Neural progenitor cell (in vitro differentiated cells): ENCODE results near the gene ATRN. TPM values are rescaled to one million over a fixed set of nuclear protein-coding genes. Genes with fewer than 3 reads are reported as not detected.
"Not testable (repeated sequence)": the region's sequence is repeated elsewhere in the genome, so short reads cannot be mapped to it uniquely, and the experiment has no call there.

ENCODE experiments used
- DNase-seq: peaks from one replicate; pipeline ENCODE4 v3.0.0-alpha.2; 2016; ENCODE audit warnings: low spot score
- H2AFZ ChIP-seq: fragments of 200-600 bp; sonication (generic); replicated peaks from 2 replicates; pipeline ENCODE4 v1.6.1; 2016; ENCODE audit warnings: antibody characterized with exemption
- H3F3A ChIP-seq: fragments of 200-600 bp; sonication (generic); 2 replicates; pipeline ENCODE4 v1.6.1; 2016; ENCODE audit warnings: antibody characterized with exemption, low read depth
- H3K27ac ChIP-seq: fragments of 200-600 bp; sonication (generic); 2 replicates; pipeline ENCODE4 v1.5.1; 2016; ENCODE audit warnings: mild to moderate bottlenecking
- H3K27me3 ChIP-seq: fragments of 200-600 bp; sonication (generic); 2 replicates; pipeline ENCODE4 v1.6.1; 2016; ENCODE audit warnings: mild to moderate bottlenecking, moderate library complexity
- H3K36me3 ChIP-seq: fragments of 200-600 bp; sonication (generic); 2 replicates; pipeline ENCODE4 v1.5.1; 2016
- H3K4me1 ChIP-seq: fragments of 200-600 bp; sonication (generic); 2 replicates; pipeline ENCODE4 v1.6.1; 2016; ENCODE audit warnings: mixed run types
- H3K4me2 ChIP-seq: fragments of 200-600 bp; sonication (generic); 2 replicates; pipeline ENCODE4 v1.6.1; 2016
- H3K4me3 ChIP-seq: fragments of 200-600 bp; sonication (generic); 2 replicates; pipeline ENCODE4 v1.5.1; 2016
- H3K79me2 ChIP-seq: fragments of 200-600 bp; sonication (generic); 2 replicates; pipeline ENCODE4 v1.6.1; 2016; ENCODE audit warnings: low read depth
- H3K9ac ChIP-seq: fragments of 200-600 bp; sonication (generic); 2 replicates; pipeline ENCODE4 v1.6.1; 2016
- H3K9me3 ChIP-seq: fragments of 200-600 bp; sonication (generic); 2 replicates; pipeline ENCODE4 v1.5.1; 2016; ENCODE audit warnings: low read depth
- H4K20me1 ChIP-seq: fragments of 200-600 bp; sonication (generic); 2 replicates; pipeline ENCODE4 v1.6.1; 2016; ENCODE audit warnings: low read depth
- H3K27ac Mint-ChIP-seq: 3 replicates; pipeline ENCODE4 v1.8.0; 2021; ENCODE audit warnings: mixed read lengths
- H3K27me3 Mint-ChIP-seq: 2 replicates; pipeline ENCODE4 v1.8.0; 2022; ENCODE audit warnings: low read depth, mild to moderate bottlenecking, inconsistent platforms, moderate library complexity, mixed read lengths; ENCODE audit not compliant: insufficient read depth
- H3K36me3 Mint-ChIP-seq: 3 replicates; pipeline ENCODE4 v1.8.0; 2021; ENCODE audit warnings: mixed read lengths
- H3K4me1 Mint-ChIP-seq: 3 replicates; pipeline ENCODE4 v1.8.0; 2021; ENCODE audit warnings: mixed read lengths
- H3K4me3 Mint-ChIP-seq: 3 replicates; pipeline ENCODE4 v1.8.0; 2021; ENCODE audit warnings: mild to moderate bottlenecking, moderate library complexity, mixed read lengths
- H3K9me3 Mint-ChIP-seq: 3 replicates; pipeline ENCODE4 v1.8.0; 2020; ENCODE audit warnings: mixed read lengths
- EZH2 ChIP-seq: fragments of 200-600 bp; sonication (generic); IDR thresholded peaks from 2 replicates; pipeline ENCODE4 v1.6.1; 2017; ENCODE audit warnings: antibody characterized with exemption, mild to moderate bottlenecking, moderate library complexity
- EZH2phosphoT487 ChIP-seq: fragments of 200-600 bp; sonication (generic); IDR thresholded peaks from 2 replicates; pipeline ENCODE4 v1.6.1; 2017; ENCODE audit warnings: antibody characterized with exemption
- total RNA-seq: library from RNA; depleted of rRNA; stranded (reverse); fragments of >200 nt; gene quantifications from 2 replicates; pipeline ENCODE4 v1.2.3, GENCODE V29; 2015; ENCODE audit warnings: low replicate concordance
- TF ChIP-seq, protein P1 (sequence below): fragments of 200-600 bp; sonication (generic); IDR thresholded peaks from 2 replicates; pipeline ENCODE4 v1.5.1; 2017; ENCODE audit warnings: antibody characterized with exemption, mild to moderate bottlenecking

Gene ATRN
- total RNA-seq, 1 donor from 2014 or later = 36.8 TPM

DNA sequence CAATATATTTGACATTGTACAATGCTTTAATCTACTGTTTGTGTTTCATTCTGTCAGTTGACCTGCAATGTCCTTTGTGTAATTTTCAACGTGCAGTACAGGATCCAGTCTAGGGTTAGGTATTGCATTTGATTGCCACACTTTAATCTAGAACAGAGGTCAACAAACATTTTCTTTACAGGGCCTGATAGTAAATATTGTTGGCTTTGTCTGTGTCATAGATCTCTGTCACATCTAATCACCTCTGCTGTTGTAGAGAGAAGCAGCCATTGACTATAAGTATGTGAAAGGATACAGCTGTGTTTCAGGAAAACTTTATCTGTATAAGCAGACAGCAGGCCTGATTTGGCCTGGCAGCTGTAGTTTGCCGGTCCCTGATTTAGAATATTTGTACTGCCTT is 39.3 kb downstream of the ATRN start:
- H3K27ac ChIP-seq = no peak overlapping the region
- no peak for TF ChIP-seq EZH2
- TF ChIP-seq EZH2phosphoT487 = no peak
- TF ChIP-seq, protein P1, sequence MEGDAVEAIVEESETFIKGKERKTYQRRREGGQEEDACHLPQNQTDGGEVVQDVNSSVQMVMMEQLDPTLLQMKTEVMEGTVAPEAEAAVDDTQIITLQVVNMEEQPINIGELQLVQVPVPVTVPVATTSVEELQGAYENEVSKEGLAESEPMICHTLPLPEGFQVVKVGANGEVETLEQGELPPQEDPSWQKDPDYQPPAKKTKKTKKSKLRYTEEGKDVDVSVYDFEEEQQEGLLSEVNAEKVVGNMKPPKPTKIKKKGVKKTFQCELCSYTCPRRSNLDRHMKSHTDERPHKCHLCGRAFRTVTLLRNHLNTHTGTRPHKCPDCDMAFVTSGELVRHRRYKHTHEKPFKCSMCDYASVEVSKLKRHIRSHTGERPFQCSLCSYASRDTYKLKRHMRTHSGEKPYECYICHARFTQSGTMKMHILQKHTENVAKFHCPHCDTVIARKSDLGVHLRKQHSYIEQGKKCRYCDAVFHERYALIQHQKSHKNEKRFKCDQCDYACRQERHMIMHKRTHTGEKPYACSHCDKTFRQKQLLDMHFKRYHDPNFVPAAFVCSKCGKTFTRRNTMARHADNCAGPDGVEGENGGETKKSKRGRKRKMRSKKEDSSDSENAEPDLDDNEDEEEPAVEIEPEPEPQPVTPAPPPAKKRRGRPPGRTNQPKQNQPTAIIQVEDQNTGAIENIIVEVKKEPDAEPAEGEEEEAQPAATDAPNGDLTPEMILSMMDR = no peak
- Mint-ChIP-seq H3K4me3 (no peak overlapping the region), H3K27ac (no peak overlapping the region), H3K4me1 (no peaks in the 10 kb centered on the region), H3K36me3 (peaks cover 1% of the 10 kb centered on the region), H3K9me3 (peaks cover 6% of the 10 kb centered on the region), H3K27me3 (no peaks in the 10 kb centered on the region)
- H4K20me1 ChIP-seq = no peaks in the 10 kb centered on the region
- peaks cover 3% of the 10 kb centered on the region for H3K79me2 ChIP-seq
- H3K9me3 ChIP-seq = no peaks in the 10 kb centered on the region
- no peaks in the 10 kb centered on the region for H3K36me3 ChIP-seq
- H3K9ac ChIP-seq = no peak overlapping the region
- H3K27me3 ChIP-seq = no peaks in the 10 kb centered on the region
- H3K4me2 ChIP-seq = no peak overlapping the region
- no peak overlapping the region for H2AFZ ChIP-seq
- no peaks in the 10 kb centered on the region for H3K4me1 ChIP-seq
- H3K4me3 ChIP-seq = no peak overlapping the region
- DNase-seq = no peak
- H3F3A ChIP-seq = no peaks in the 10 kb centered on the region

- not testable (repeated sequence) for H2AFZ ChIP-seq, H3K27me3 Mint-ChIP-seq, H3K9ac ChIP-seq, H3K4me1 ChIP-seq, H3K9me3 Mint-ChIP-seq, DNase-seq, H3K9me3 ChIP-seq, H3K27ac Mint-ChIP-seq, H3K4me3 ChIP-seq, H3K79me2 ChIP-seq, H3K27ac ChIP-seq, H3K36me3 ChIP-seq, H3K4me3 Mint-ChIP-seq, H3K4me2 ChIP-seq, H3K27me3 ChIP-seq, H3F3A ChIP-seq, H3K36me3 Mint-ChIP-seq, H4K20me1 ChIP-seq, H3K4me1 Mint-ChIP-seq
These were observed 41.4 kb downstream of the ATRN start for GRCh38 chr20:3512239-3512638.

DNA sequence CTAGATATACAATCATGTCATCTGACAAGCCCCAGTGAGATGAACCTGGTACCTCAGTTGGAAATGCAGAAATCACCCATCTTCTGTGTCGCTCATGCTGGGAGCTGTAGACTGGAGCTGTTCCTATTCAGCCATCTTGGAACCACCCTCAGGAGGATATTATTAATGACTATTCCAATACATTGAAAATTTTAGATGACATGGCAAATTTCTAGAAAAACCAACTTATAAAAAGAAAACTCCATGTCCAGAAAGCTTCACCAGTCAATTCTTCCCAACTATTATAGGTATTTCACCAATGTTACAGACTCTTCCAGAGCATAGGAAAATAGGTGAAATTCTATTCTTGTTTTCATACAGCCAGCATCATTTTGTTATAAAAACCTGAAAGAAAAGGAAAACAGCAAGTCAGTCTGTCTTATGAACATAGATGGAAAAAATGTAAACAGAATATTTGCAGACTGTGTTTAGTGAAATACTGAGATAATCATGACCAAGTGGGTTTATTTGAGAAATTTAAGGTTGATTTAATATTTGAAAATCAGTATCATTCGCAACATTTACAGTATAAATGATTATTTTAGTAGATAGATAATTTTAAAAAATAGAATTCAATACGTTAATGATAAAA is 43.3 kb downstream of the ATRN start:
- no peak for TF ChIP-seq EZH2
- H3K9ac ChIP-seq = no peak overlapping the region
- H3K27me3 ChIP-seq = no peaks in the 10 kb centered on the region
- peaks cover 6% of the 10 kb centered on the region for H3K9me3 Mint-ChIP-seq
- H3K4me3 ChIP-seq = no peak overlapping the region
- no peaks in the 10 kb centered on the region for H4K20me1 ChIP-seq
- no peak overlapping the region for H2AFZ ChIP-seq
- H3K79me2 ChIP-seq = peaks cover 3% of the 10 kb centered on the region
- H3K27ac Mint-ChIP-seq = no peak overlapping the region
- no peak overlapping the region for H3K4me3 Mint-ChIP-seq
- H3K27me3 Mint-ChIP-seq = no peaks in the 10 kb centered on the region
- no peaks in the 10 kb centered on the region for H3K4me1 Mint-ChIP-seq
- DNase-seq = no peak
- no peaks in the 10 kb centered on the region for H3K36me3 ChIP-seq
- no peaks in the 10 kb centered on the region for H3F3A ChIP-seq
- no peak overlapping the region for H3K27ac ChIP-seq
- no peaks in the 10 kb centered on the region for H3K9me3 ChIP-seq
- H3K4me1 ChIP-seq = no peaks in the 10 kb centered on the region
- no peak overlapping the region for H3K4me2 ChIP-seq
- H3K36me3 Mint-ChIP-seq = peaks cover 1% of the 10 kb centered on the region

- Histone ChIP-seq H3K9me3 (no peaks in the 10 kb centered on the region), H3K9ac (no peak overlapping the region), H3F3A (no peaks in the 10 kb centered on the region), H3K4me1 (no peaks in the 10 kb centered on the region), H3K4me3 (no peak overlapping the region), H3K4me2 (no peak overlapping the region), H2AFZ (no peak overlapping the region), H4K20me1 (no peaks in the 10 kb centered on the region), H3K36me3 (no peaks in the 10 kb centered on the region), H3K27ac (no peak overlapping the region), H3K27me3 (no peaks in the 10 kb centered on the region), H3K79me2 (peaks cover 3% of the 10 kb centered on the region)
- H3K4me3 Mint-ChIP-seq = no peak overlapping the region
- DNase-seq = no peak
- peaks cover 9% of the 10 kb centered on the region for H3K9me3 Mint-ChIP-seq
- no peaks in the 10 kb centered on the region for H3K4me1 Mint-ChIP-seq
- no peaks in the 10 kb centered on the region for H3K27me3 Mint-ChIP-seq
- H3K36me3 Mint-ChIP-seq = peaks cover 1% of the 10 kb centered on the region
- H3K27ac Mint-ChIP-seq = no peak overlapping the region
- TF ChIP-seq EZH2phosphoT487 (no peak), EZH2 (no peak)
- TF ChIP-seq, protein P1 = no peak
These were observed 44.8 kb downstream of the ATRN start for GRCh38 chr20:3515379-3516170.
